Epithelial cell of proximal tubule (primary cell): ENCODE results near the gene MRC2. TPM values are rescaled to one million over a fixed set of nuclear protein-coding genes. Genes with fewer than 3 reads are reported as not detected.

Experiments
- DNase-seq: peaks from one replicate; pipeline ENCODE4 v3.0.0-alpha.2; 2011; ENCODE audit warnings: low read depth
- H3K4me3 ChIP-seq: 2 replicates; pipeline ENCODE4 v1.5.1; 2011; ENCODE audit warnings: low read depth, mild to moderate bottlenecking, low read length
- CTCF ChIP-seq: conservative IDR thresholded peaks from 2 replicates; pipeline ENCODE4 v1.5.1; 2012; ENCODE audit warnings: low read depth, mild to moderate bottlenecking, low read length
- total RNA-seq: library from RNA; depleted of rRNA; stranded (reverse); fragments of >200 nt; gene quantifications from 2 replicates; pipeline ENCODE4 v1.2.3, GENCODE V29; 2015

The MRC2 gene
- total RNA-seq, 1 donor from 2014 or later, result 50.4 TPM

- H3K4me3 ChIP-seq, result no peak overlapping the region
- DNase-seq, result no peak
- TF ChIP-seq CTCF, result no peak
Measured at GRCh38 chr17:62614142-62614541, 13.3 kb upstream of the MRC2 start.

GRCh38 chr17:62615503-62615902 lies 12.0 kb upstream of the MRC2 start:
- no peak overlapping the region for H3K4me3 ChIP-seq
- DNase-seq, result no peak
- TF ChIP-seq CTCF, result no peak

- DNase-seq, result no peak
- no peak for TF ChIP-seq CTCF
- H3K4me3 ChIP-seq, result no peak overlapping the region
Measured at GRCh38 chr17:62616993-62617893, 10.2 kb upstream of the MRC2 start.

- no peak overlapping the region for H3K4me3 ChIP-seq
- TF ChIP-seq CTCF, result no peak
- no peak for DNase-seq
Measured at GRCh38 chr17:62617894-62618472, 9.5 kb upstream of the MRC2 start.

- DNase-seq, result no peak
- TF ChIP-seq CTCF, result no peak
- H3K4me3 ChIP-seq, result no peak overlapping the region
Measured at GRCh38 chr17:62618647-62619416, 8.6 kb upstream of the MRC2 start.

GRCh38 chr17:62619417-62620155 lies 7.9 kb upstream of the MRC2 start:
- TF ChIP-seq CTCF, result no peak
- no peak overlapping the region for H3K4me3 ChIP-seq
- no peak for DNase-seq
